Activated CD4-positive, alpha-beta T cell treated with anti-CD3 and anti-CD28 coated beads, Interleukin-2, Interleukin-4, amounts not matched to agents 100 ng/mL and 50 ng/mL, durations not matched to agents 16 hours and 8 hours (primary cell): ENCODE results near the gene TSPAN19.
"Not testable (repeated sequence)": the region's sequence is repeated elsewhere in the genome, so short reads cannot be mapped to it uniquely, and the experiment has no call there.

Experiments
- DNase-seq: peaks from one replicate; pipeline ENCODE4 v3.0.0-alpha.2; 2020; ENCODE audit warnings: low spot score

The TSPAN19 gene

GRCh38 chr12:85036234-85036707, at the start of gene TSPAN19, which contains the start of gene LRRIQ1:
TSPAN19 (minus strand) TSS chr12:85036277; CDS start chr12:85029946, 6,331 bp downstream.
LRRIQ1 (plus strand) TSS chr12:85036351; CDS start chr12:85038177, 1,826 bp downstream.
- DNase-seq, result peak; percentile 56

- DNase-seq, result no peak
These were observed 49.0 kb upstream of the TSPAN19 start for GRCh38 chr12:85085066-85085465.

- peak; percentile 19 for DNase-seq
These were observed 40.8 kb upstream of the TSPAN19 start for GRCh38 chr12:85076688-85077430.

- no peak for DNase-seq
These were observed 36.7 kb upstream of the TSPAN19 start for GRCh38 chr12:85072826-85073225.

- DNase-seq, result no peak
These were observed 29.9 kb upstream of the TSPAN19 start for GRCh38 chr12:85065837-85066482.

- no peak for DNase-seq
These were observed 24.8 kb upstream of the TSPAN19 start for GRCh38 chr12:85060916-85061315.

- no peak for DNase-seq
These were observed 23.5 kb upstream of the TSPAN19 start for GRCh38 chr12:85059594-85059993.

GRCh38 chr12:85058339-85058738, 22.3 kb upstream of the TSPAN19 start:
- no peak for DNase-seq

GRCh38 chr12:85057370-85057963, 21.4 kb upstream of the TSPAN19 start:
- DNase-seq, result peak; percentile 40

GRCh38 chr12:85043829-85044228, 7.8 kb upstream of the TSPAN19 start:
- DNase-seq, result no peak

- DNase-seq, result no peak
These were observed 5.3 kb upstream of the TSPAN19 start for GRCh38 chr12:85041395-85041794.

- no peak for DNase-seq
These were observed 656 bp upstream of the TSPAN19 start for GRCh38 chr12:85036733-85037132.

- peak; percentile 4 for DNase-seq
These were observed 6.6 kb downstream of the TSPAN19 start for GRCh38 chr12:85029456-85029855.

- DNase-seq, result no peak
These were observed 18.0 kb downstream of the TSPAN19 start for GRCh38 chr12:85018098-85018497.

GRCh38 chr12:85017618-85018017, 18.5 kb downstream of the TSPAN19 start:
- no peak for DNase-seq

GRCh38 chr12:85017133-85017532, 18.9 kb downstream of the TSPAN19 start:
- no peak for DNase-seq

- no peak for DNase-seq
These were observed 19.7 kb downstream of the TSPAN19 start for GRCh38 chr12:85016413-85016812.

- no peak for DNase-seq
These were observed 28.2 kb downstream of the TSPAN19 start for GRCh38 chr12:85007836-85008235.

- DNase-seq, result no peak
These were observed 29.9 kb downstream of the TSPAN19 start for GRCh38 chr12:85006206-85006605.

GRCh38 chr12:85005615-85006014, 30.5 kb downstream of the TSPAN19 start:
- no peak for DNase-seq

GRCh38 chr12:85005047-85005446, 31.0 kb downstream of the TSPAN19 start:
- not testable (repeated sequence) for DNase-seq

GRCh38 chr12:85004204-85004603, 31.9 kb downstream of the TSPAN19 start:
- no peak for DNase-seq

GRCh38 chr12:85002778-85003296, 33.2 kb downstream of the TSPAN19 start:
- no peak for DNase-seq
